Stimulated activated CD4-positive, alpha-beta T cell treated with anti-CD3 and anti-CD28 coated beads, Interleukin-4, amount 100 ng/mL, for 1 hour (primary cell): ENCODE measurements around the gene VSTM2L.
A peak's percentile ranks its signal among the peaks of the same experiment; 100 is the strongest.

ENCODE experiments used
- DNase-seq: peaks from one replicate; pipeline ENCODE4 v3.0.0-alpha.2; 2020

Gene VSTM2L

DNA sequence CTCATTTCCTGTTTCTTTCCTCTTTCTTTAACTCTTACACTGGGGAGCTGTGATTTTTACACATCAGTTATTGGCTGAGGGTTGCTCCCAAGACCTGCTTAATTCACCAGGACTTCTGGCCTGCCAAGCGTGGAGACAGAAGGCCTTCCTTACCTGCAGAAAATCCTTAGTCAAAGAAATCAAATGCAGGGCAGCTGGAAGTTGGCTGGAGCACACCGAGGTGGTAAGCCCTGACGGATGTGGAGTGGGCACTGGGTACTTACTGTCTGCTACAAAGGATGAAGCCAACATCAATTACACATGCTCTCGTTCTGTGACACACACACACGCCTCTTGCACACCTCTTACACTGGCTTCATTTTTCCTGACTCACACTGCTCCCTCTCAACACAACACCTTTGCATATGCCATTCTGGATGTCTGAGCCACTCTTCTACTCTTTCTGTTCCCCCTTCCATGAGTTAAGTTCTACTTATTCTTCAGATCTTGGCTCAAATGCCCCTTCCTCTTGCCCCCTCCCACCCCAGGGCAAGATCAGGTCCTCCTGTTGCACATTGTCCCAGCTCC lies 68.7 kb downstream of the VSTM2L start:
- no peak for DNase-seq

DNA sequence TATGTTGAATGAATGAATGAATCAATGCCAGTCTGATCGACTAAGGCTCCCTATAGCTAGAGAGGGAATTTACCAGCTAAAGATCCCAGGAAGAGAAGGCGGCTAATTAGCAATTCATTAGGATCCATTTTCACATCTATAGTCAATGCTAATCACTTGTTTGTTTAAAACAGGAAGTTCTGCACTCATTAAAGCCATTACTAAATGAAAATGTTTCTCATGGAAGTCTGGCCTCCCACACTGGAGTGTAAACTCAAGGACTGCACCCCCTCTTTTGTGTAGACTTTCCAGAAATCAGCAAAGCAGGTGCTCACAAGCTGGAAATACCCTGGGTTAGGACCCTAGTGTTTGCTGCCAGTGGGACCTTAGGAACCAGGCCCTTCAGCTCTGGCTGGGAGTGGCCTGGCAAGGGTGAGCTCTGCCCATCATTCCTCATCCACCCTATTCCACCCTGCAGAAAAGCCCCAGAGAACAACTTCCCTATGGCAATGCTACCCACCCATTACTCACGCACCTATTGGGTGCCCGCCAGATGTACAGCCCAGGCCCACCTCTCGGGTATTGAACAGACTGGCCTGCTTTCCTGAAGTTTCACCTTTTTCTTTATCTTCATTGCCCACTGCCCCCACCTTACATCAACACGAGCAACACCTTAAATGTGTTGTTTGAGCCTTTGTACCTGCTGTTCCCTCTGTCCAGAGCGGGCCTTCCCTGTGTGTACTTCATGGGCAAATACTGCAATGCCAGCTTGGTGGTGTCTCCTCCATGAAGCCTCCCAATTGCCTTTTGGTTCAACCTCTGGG lies 69.5 kb downstream of the VSTM2L start:
- DNase-seq, result no peak

DNA sequence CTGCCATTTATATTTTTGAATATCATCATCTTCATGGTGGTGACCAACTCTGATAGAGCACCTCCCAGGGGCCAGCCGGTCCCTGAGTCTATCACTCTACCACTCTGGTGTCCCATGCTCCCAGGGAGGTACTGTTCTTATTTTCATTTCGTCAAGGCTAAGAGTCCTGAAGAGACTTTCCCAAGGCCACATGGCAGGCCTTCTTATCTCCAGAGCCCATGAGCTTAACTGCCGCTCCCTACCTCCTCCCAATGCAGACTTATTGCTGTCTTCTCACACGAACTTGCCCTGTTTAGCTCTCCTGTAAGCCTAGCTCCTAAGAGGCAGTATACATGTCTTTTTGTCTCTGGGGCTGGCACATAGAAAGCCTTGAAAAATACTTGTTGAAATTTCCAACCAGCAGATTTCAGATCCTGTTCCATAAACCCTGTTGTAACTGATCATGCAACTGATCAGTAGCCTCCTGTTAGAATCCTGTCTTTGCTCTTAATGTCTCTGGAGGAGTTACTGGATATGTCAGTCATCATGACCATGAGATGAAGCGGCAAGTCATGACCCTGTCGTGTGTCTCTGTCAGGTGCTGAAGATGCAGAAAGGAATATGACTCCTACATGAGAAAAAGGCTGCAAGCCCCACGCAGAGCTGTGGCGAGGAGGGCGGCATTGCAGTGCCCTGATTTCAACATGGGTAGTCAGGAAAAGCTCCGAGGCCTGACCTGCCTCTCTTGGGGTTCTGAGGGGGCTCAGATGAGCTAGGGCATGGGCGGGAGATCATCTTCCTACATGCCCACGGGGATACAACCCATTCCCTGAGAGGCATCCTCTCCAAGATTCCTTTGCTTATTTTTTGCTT lies 70.4 kb downstream of the VSTM2L start:
- DNase-seq, result no peak

DNA sequence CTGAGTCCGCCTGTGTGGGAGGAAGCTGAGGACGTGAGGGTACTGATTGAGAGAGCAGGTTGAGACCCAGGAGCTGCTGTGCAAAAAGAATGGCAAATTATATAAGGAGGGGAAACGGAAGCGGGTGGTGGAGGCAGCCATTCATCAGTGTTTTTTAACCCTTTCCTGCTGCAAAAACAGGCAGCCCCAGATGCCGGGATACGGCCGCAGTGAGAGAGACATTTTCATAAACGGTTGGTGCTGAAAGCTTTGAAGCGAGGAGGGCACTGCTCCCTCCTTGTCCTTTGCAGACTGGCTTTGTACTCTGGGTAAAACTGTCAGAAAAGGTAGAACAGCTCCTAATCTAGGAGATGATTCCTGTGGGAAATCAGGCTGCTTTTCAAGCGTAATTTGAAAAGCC lies 74.0 kb downstream of the VSTM2L start:
- DNase-seq, result no peak

DNA sequence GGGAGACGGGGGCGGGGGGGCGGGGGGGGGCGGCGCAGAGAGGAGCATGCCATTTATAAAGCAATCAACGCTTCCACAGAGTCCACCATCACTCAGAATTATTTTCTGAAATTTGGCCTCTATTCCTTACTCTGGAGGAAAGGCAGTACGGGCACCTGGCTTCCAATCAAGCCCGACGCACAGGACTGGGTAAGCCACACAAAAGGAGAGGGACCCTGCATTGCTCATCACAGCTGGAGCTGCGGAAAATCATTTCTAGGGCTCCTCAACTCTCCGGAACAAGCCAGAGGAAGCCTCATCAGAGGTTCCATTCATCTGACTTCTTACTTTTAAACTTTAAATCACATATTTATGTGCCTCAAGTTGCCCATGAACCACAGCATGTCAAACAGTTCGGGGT lies 74.4 kb downstream of the VSTM2L start:
- no peak for DNase-seq

DNA sequence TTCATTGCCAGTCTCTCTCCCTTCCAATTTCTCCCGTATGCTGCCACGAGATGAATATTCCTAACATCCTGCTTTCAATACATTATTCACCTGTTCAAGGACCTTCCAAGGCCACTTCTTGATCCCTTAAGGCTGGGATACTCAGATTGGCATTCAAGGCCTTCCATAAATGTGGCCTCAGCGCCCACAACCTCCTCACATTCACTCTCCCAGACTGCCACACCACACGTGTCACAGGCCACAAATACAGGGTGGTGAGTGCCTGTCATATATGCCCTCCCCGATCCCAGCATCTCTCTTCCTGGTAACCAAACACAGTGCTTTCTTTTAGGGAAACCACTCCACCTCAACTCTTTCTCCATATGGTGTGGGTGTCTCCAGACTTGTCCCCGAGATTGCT lies 74.9 kb downstream of the VSTM2L start:
- no peak for DNase-seq

DNA sequence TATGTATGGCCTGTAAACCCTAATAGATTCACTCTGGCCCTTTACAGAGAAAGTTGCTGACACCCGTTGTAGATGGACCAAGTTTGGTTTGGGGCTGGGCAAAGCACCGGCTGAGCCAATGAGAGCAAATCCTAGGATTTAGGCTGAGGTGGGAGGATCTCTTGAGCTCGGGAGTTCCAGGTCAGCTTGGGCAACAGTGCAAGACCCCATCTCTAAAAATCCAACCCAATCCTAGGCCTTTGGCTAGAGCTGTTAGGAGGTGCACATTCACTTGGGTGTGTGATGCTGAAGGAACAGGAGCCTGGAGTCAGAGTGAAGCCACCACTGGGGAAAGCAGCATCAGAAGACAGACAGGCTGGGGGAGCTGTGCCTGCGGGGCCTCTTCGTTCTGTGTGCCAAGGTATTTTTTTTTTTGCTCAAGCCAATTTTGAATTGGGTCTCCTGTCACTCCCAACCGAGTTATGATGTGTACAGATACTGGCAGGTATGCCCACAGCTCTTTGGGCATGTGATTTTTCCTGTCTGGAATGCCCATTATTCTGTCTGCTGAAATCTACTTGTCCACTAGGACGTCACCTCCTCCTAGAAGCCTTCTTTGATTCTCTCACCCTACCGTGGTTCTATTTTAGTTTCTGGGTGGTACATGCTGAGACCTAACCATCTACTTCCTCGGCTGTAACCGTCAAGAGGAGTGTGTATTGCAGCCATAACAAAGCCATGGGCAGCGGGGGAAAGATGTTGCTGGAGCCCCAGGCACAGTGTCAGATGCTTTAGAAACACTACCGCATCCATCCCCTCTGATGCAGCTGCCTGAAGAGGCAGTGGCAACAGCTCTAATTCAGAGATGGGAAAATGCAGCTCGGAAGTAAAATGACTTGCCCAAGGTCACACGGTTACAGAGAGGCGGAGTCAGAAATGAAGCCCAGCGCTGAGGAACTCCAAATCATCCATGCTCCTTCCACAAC lies 76.4 kb downstream of the VSTM2L start:
- DNase-seq, result no peak

DNA sequence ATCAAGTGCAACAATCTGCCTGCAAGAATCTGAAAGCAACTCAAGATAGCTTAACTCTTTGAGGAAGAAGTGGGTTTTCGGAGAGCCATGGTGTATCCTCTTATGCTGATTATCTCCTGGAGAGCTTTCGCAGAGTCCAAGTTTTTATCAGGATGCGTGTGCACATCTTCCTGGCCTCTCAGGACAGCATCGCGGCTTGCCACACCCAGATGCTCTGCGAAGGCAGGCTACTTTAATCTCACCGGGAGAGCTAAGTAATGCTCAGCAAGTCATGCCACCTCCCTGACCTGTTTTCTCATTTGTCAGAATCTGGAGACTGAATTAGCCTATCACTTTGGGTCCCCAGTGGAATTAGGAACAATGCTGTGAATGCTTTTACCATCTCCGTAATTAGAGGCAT lies 77.5 kb downstream of the VSTM2L start:
- no peak for DNase-seq

DNA sequence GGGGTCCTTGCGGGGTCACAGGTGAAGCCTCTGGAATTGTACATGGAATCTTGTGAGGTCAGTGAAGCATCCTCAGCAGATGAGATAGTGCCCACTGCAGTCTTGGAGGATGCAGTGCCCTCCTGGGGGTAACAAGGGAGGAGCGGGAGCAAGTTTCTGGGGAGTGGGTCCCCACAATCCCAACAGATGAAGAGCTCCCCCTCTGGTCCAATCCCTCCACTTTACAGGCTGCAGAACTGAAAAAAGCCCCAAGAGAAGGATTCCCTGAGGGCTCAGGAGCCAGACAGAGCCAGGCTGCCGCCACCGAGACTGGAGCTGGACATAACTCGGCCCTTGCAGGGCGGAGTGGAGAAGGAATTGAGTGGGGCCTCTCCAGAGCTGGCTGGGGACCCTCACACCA lies 77.9 kb downstream of the VSTM2L start:
- DNase-seq, result no peak

DNA sequence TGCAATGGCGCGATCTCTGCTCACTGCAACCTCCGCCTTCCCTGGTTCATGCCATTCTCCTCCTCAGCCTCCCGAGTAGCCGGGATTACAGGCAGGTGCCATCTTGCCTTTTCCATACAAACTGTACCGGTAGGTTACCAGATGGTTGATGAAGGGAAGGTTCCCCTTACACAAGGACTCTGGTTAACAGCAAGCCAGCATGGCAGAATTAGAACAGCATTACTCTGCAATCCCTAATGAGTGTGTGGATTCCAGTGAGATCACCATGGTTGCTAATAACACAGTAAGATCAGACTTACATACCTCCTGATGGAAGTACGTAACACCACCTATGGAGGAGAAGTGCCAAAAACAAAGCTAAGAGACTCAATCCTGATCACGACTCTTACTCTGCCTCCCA lies 78.6 kb downstream of the VSTM2L start:
- no peak for DNase-seq

DNA sequence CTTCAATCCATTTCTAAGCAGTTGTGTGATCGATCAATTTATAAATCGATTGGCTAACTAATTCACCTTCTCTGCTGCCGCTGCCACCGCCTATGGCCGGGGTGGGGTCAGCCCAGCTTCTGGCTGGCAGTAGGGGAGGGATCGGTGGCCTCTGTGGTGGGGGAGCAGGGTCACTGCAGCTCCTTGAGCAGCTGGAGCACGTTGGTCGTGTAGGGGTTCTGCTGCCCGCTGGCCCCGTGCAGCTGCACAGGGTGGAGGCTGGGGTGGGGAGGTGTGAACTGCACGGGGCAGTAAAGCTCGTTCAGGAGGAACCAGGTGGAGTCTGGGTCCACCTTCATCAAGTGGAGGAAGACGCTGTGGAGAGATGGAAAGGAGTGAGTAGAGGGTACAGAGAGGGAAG lies 80.4 kb downstream of the VSTM2L start:
- no peak for DNase-seq

DNA sequence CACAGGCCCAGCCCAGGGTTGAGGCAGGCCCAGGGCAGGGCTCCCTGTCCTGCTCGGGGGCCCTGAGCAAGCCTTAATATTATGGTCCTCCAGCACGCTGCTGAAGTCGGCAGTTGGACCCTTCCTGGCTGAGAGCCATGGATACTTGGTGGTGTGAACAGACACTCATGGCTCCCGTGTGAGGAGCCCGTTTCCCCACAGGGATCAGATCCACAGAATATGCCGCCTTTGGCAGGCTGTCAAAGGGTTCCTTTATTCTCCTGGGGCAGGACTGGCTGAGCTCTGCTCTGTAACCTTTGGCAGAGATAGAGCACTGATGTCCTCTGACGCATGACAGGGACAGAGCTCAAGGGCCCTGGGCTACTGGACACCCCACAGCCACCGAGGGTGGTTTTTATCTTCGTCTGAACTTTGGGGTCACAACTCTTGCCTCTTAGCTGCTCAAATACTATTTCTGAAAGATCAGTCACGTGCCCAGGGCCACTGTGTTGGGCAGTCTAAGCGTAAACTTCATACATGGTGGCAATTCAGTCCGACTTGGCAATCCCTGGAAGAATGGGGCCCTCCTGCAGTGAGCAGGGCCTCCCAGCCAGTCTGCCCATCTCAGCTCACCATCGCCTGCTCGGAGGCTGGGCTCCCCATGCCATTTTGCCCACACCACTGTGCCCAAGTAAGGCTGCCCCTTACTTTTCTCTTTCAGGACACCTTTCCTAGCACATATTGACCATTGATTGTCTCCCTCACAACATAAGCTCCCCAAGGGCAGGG lies 81.3 kb downstream of the VSTM2L start:
- DNase-seq, result no peak

DNA sequence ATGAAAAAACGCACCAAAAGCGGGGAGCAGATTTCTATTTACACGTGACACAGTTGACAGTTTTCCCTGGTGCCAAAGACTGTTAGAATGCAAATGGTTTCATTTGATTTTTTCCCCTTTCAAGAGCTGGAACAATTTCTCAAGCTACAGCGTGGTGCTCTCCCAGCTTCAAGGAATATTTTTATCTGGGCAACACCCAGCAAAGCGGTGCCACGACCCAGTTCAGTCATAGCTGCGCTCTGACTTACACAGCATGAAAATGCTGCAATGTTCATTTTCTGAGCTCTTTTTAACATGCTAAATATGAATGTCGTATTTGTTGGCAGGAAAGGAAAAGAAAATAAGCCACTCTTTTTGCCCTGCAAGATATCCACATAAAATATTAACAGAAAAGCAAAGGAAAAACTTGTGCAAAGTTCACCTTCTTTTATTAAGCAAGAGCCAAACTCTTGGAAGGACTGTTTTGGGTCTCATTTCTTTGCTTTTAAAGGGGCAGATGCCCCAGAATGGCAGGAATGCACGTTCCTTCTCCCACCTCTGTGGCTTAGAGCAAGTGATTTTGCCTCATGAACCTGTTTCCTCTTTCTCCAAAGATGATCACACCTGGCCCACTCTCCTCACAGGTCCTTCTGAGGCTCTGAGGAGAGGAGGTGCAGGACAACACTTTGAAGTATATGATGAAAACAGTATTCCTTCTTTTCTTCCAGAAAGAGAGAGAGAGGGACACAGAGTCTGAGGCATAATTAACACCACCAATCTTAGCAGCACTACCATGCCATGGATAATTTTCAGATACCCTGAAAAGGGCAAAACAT lies 83.3 kb downstream of the VSTM2L start:
- no peak for DNase-seq

DNA sequence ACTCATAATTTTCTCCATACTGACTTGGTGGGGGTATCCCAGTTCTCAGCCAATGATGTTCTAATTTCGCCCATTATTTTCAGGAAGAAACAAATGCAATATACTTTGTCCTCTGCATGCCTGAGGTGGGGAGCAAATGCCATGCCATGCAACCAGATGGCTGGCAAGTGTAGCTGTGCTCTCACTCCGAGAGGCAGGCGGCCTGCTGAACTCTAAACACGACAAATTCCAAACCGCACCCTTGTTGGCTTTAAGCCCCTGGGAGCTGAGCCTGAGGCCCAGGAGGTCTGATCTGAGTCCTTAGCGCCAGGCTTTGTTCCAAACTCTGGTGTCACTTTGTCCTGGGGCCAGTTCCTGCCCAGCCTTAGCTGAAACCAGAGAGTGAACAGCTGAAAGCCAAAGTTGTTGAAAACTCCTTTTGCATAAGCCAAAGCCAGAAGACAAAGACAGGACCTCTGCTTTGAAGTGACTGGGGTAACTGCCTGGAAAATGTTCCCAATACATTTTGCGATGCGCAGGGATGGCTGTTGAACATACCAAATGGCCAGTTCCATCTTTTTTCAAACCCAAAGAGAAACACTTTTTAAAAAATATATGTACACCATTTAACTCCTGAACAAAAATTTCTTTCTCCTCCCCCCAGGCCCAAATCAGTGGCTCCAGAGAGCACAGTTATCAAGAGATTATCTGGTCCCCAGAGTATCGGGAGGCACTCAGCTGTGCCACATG lies 84.1 kb downstream of the VSTM2L start:
- no peak for DNase-seq

DNA sequence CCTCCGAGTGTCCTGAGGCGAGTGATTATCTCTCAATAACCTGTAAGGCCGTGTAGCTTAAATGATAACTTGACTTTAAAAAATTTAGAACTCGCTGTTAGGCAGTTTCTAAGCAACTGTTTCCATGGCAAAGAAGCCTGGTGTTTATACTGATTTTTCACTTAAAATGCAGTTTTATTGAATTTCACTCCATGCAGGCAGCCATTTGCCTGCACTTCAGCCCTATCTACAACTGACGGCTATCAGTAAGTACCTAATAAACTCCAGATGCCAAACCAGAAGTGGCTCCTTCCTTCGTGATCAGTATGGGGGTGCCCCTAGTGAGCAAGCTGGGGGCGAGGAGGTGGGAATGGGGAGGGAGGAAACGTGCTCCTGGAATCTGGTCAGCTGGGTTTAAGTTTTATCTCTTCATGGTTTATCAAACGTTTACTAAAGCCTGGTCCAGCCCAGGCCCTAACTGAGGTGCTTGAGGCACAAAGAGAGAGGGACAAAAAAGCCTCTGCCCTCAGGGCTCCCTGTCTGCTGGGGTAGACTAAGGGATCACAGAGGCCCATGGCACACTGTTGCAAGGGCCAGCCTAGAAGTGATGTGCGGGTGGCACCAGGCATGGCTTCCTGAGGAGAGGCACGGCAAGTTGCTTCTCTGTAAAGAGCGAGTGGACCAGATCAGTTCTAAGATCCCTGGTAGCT lies 84.8 kb downstream of the VSTM2L start:
- no peak for DNase-seq

DNA sequence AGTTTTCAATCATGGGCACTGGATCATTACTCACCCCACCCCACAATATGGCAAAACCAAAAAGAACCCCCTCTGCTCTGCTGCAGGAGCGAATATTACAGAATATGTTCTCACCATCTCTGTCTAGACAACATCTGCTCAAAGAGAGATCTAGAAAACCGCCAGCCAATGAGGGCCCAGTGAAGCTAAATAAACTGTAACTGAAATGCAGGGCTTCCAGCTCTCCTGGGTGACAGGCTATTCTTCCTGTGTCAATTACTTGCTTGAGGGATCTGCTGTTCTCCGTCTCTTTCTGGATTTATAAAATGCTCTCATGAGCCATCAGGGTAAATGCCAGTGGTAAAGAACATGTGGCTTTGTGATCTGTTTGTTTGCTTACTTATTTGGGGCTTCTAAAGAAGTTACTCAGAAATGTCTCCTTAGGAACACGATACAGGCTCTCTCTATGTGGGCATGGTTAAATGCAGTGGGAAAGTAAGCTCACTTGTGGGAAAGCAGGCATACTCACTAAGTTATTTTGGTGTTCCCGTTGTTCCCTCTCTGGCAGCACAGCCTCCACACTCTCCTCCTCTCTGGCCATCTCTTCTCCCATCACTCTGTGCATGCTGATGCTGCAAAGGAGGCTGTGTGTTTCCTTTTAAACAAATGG lies 85.5 kb downstream of the VSTM2L start:
- DNase-seq, result no peak

DNA sequence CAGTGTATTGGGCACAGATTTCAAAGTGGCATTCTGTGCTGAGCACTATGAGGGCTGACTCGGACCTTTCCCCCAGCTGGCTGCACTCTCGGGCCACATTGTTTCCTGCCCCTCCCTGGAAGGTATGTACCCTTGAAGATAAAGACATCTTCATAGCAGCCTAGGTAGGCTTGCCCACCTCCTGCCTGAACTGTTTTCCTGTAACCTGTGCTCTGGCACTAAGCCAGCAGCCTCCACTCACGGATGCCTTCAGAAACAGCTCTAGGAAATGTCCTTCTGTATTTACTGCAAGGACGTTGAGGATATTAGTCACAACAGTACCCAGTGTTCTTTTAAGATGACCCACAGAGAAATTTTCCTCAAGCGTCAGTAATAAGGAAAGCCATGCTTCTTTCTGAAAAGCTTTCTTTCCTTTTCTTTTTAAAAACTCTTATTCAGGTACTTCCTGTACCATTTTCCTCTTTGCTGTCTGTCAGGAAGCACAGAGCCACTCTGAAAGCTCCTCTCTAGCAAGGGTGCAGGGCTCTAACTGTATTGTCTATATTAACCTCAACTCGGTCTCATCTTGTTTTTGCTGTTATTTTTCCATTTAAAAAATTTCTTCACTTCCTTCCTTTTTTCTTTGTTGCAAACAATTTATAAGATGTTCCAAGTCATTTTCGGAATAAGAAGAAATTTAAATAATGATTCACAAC lies 86.8 kb downstream of the VSTM2L start:
- no peak for DNase-seq

DNA sequence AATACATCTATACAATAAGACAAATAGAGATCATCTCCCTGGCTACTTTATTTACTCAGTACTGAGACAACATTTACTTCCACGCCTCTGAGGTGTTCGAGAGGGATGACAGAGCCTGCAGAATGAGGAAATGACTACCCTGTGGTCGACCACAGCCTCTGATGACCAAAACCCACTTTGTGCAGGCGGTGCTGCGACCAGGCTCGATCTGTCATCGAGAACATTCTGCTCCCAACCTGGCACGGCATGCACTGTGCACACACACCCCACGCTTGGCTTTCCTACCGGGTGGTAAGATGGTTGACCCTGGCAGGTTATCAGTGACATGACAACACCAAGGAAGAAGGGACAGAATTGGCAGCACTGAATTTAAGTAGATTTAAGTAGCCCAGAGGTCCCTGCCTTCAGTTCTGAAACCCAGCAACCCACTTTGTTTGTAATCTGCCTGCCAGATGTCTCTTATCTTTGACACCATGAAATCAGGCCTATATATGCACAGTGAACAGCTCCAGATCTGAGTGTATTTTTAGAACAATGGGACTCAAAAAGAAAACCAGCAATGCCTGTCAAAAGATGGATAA lies 87.7 kb downstream of the VSTM2L start:
- DNase-seq, result peak; percentile 8
